Stimulated activated CD8-positive, alpha-beta memory T cell treated with anti-CD3 and anti-CD28 coated beads, Interleukin-12 subunit alpha, Interleukin-12 subunit beta, amount 100 ng/mL, for 24 hours (primary cell): Measurements from ENCODE around the gene SRRT.

Experiments
- DNase-seq: peaks from one replicate; pipeline ENCODE4 v3.0.0-alpha.2; 2020; ENCODE audit errors: extremely low read depth

SRRT gene

DNA sequence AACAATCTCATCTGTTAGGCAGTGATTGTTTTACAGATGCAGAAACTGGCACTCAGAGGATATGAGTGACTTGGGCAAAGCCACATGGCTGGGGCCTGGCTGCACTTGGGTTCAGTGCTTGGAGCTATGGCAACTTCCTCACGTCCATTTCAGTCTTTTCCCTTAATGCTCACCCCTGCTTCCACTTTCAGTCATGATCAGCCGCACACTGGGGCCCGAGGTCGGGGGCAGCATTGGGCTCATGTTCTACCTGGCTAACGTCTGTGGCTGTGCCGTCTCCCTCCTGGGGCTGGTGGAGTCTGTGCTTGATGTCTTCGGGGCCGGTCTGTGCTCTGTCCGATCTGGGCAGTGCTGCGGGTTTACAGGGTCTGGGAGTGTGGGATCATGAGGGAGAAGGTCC, 19.4 kb upstream of the SRRT start:
- no peak for DNase-seq

DNA sequence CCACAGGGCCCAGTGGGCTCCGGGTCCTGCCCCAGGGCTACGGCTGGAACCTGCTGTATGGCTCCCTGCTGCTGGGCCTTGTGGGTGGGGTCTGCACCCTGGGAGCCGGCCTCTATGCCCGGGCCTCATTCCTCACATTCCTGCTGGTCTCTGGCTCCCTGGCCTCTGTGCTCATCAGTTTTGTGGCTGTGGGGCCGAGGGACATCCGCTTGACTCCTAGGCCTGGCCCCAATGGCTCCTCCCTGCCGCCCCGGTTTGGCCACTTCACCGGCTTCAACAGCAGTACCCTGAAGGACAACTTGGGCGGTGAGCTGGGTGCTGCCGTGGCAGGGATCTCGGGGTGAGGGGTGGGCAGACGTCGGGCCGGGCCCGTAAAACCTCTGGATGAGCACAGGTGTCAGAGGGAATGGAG, 18.0 kb upstream of the SRRT start:
- DNase-seq: no peak

DNA sequence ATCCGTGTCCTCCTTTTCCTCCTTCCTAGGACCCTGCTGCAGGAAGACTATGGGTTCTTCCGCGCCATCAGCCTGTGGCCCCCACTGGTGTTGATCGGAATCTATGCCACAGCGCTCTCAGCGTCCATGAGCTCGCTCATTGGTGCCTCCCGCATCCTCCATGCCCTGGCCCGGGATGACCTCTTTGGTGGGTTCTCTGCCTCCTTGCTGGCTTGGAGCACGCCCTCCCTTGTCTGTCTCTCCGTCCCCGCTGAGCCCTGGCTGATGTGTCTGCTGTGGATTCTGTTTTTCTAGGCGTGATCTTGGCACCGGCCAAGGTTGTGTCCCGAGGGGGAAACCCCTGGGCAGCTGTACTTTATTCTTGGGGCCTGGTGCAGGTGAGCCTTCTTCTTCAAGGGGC, 15.0 kb upstream of the SRRT start:
- DNase-seq: no peak

DNA sequence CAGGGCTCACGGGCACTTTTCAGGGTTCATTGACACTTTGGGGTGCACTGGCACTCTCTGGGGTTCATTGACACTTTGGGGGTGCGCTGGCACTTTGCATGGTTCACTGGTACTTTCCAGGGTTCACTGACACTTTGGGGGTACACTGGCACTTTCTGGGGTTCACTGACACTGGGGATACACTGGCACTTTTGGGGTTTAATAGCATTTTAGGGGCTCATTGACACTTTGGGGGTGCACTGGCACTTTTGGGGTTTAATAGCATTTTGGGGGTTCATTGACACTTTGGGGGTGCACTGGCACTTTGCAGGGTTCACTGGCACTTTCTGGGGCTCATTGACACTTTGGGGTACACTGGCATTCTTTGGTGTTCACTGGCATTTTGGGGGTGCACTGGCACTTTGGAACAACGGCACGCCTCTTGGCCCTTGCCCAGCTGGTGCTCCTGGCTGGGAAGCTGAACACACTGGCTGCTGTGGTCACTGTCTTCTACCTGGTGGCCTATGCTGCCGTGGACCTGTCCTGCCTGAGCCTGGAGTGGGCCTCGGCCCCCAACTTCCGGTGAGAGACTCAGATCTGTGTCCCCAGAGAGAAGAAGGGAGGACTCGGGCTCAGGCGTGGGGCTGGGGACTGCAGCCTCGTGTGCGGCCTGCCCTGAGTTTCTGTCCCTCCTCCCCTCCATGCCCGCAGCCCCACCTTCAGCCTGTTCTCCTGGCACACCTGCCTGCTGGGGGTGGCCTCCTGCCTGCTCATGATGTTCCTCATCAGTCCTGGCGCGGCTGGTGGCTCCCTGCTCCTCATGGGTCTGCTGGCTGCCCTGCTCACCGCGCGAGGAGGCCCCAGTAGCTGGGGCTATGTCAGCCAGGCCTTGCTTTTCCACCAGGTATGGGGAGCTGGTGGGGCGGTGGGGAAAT, 13.9 kb upstream of the SRRT start:
- DNase-seq: no peak

DNA sequence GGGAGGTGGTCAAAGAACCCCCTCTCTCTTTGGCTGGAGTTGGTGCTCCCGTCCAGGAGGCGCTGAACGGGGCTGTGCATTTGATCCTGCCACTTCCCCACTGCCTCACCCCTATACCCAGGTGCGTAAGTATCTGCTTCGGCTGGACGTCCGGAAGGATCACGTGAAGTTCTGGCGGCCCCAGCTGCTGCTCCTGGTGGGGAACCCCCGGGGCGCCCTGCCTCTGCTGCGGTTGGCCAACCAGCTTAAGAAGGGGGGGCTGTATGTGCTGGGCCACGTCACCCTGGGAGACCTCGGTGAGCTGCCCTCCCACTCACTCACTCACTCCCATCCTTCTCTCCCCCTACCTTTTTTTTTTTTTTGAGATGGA, 13.3 kb upstream of the SRRT start:
- no peak for DNase-seq

GRCh38 chr7:100863406-100863950, 11.4 kb upstream of the SRRT start:
- DNase-seq: no peak

DNA sequence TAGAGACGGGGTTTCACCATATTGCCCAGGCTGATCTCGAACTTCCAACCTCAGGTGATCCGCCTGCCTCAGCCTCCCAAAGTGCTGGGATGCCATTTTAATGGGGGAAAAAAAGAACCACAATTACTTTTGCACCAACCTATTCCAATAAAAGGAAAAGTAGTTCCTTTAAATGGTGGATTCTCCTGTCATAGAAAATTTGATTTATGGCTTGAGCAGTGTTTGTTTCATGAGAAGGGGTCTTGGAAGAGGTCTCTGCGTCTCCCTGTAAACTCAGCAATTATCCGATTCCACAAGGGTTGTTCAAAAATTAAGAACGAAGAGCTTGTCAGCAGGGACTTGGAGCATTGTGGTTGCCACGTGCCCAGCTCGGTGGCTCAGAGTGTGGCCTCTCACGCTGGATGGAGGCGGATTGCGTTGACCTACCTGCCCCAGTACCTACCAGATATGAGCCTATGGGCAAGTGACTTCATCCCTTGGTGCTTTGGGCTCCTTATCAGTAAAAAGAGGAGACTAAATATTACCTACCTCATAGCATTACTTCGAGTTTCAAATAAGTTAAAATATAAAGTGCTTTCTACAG, 10.5 kb upstream of the SRRT start:
- DNase-seq: no peak

DNA sequence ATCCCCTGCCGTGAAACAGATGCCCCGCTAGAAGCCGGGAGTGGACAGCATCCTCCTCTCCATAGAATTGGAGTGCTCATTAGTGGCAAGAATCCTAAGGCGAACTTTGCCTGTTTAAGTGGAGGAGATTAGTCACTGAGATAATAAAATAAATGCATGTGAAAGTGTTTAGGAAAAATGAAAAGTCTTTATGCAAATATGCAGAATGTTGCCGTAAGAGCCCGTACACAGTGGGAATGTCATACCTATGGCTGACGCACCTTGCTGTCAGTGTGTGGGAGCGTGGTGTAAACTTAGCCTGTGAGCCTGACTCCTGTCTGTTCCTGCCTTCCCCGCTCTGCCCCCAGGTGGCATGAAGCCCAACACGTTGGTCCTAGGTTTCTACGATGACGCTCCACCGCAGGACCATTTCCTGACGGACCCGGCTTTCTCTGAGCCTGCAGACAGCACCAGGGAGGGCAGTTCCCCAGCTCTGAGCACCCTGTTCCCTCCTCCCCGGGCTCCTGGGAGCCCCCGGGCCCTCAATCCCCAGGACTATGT, 9.5 kb upstream of the SRRT start:
- DNase-seq: no peak

DNA sequence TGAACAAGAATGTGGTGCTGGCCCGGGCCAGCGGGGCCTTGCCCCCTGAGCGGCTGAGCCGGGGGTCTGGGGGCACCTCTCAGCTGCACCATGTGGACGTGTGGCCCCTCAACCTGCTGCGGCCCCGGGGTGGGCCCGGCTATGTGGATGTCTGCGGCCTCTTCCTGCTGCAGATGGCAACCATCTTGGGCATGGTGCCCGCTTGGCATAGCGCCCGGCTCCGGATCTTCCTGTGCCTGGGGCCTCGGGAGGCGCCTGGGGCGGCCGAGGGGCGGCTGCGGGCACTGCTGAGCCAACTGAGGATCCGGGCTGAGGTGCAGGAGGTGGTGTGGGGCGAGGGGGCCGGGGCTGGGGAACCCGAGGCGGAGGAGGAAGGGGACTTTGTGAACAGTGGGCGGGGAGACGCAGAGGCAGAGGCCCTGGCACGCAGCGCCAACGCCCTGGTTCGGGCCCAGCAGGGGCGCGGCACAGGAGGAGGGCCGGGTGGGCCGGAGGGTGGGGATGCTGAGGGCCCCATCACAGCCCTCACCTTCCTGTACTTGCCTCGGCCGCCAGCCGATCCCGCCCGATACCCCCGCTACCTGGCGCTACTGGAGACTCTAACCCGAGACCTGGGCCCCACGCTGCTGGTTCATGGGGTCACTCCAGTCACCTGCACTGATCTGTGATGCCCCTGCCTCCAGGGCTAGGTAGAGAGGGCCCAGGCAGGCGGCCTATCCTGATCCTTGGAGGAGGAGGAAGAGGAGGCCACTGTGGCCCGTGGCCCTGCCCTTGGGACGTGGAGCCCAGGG, 8.8 kb upstream of the SRRT start:
- no peak for DNase-seq

- DNase-seq: no peak
Measured at GRCh38 chr7:100866729-100867039, 8.2 kb upstream of the SRRT start.

GRCh38 chr7:100867040-100867775, 7.7 kb upstream of the SRRT start, which contains the start of gene TRIP6:
Gene TRIP6, plus strand, starts transcription at chr7:100867387. Its CDS starts 111 bp downstream, at chr7:100867498.
- no peak for DNase-seq

DNA sequence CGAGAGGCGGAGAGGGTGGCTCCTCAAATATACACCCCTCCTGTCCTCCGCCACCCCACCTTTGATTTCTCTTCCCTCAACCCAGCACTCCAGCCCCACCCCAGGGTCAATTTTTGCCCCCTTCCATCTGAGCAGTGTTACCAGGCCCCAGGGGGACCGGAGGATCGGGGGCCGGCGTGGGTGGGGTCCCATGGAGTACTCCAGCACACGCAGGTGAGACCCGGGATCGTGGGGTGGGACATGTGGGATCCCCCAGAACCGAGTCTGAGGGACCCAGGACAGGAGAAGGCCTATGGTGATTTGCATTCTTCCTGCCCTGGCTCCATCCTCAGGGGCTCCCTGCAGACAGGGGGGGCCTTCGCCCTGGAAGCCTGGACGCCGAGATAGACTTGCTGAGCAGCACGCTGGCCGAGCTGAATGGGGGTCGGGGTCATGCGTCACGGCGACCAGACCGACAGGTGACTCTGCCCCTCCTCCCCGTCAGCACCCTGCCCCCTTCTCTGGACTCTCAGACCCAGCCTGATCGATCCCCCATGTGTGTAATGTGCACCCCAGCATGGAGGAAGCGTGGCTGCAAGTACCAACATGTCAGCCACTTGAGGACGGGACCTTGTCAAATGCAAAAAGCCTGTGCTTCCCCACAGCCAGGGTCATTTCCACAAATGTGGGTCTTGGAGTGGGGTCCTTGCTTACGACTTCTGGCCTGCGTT, 7.0 kb upstream of the SRRT start:
- no peak for DNase-seq

- DNase-seq: no peak
Measured at GRCh38 chr7:100873599-100874299, 1.2 kb upstream of the SRRT start.

- DNase-seq: no peak
Measured at GRCh38 chr7:100874300-100874576, 665 bp upstream of the SRRT start.

GRCh38 chr7:100875356-100875751, 451 bp downstream of the SRRT start:
- DNase-seq: no peak

- no peak for DNase-seq
Measured at GRCh38 chr7:100878013-100878412, 3.1 kb downstream of the SRRT start.

- no peak for DNase-seq
Measured at GRCh38 chr7:100878685-100879084, 3.8 kb downstream of the SRRT start.

- DNase-seq: no peak
Measured at GRCh38 chr7:100879685-100880261, 4.9 kb downstream of the SRRT start.

- DNase-seq: no peak
Measured at GRCh38 chr7:100880645-100881044, 5.7 kb downstream of the SRRT start.

GRCh38 chr7:100881136-100881535, 6.2 kb downstream of the SRRT start:
- DNase-seq: no peak
